ENCODE results near the gene CERK. TPM values are rescaled to one million over a fixed set of nuclear protein-coding genes. Genes with fewer than 3 reads are reported as not detected.
A peak's percentile ranks its signal among the peaks of the same experiment; 100 is the strongest.
"Not testable (repeated sequence)": the region's sequence is repeated elsewhere in the genome, so short reads cannot be mapped to it uniquely, and the experiment has no call there.

CERK gene
- total RNA-seq, 1 donor: 28.2 TPM

DNA sequence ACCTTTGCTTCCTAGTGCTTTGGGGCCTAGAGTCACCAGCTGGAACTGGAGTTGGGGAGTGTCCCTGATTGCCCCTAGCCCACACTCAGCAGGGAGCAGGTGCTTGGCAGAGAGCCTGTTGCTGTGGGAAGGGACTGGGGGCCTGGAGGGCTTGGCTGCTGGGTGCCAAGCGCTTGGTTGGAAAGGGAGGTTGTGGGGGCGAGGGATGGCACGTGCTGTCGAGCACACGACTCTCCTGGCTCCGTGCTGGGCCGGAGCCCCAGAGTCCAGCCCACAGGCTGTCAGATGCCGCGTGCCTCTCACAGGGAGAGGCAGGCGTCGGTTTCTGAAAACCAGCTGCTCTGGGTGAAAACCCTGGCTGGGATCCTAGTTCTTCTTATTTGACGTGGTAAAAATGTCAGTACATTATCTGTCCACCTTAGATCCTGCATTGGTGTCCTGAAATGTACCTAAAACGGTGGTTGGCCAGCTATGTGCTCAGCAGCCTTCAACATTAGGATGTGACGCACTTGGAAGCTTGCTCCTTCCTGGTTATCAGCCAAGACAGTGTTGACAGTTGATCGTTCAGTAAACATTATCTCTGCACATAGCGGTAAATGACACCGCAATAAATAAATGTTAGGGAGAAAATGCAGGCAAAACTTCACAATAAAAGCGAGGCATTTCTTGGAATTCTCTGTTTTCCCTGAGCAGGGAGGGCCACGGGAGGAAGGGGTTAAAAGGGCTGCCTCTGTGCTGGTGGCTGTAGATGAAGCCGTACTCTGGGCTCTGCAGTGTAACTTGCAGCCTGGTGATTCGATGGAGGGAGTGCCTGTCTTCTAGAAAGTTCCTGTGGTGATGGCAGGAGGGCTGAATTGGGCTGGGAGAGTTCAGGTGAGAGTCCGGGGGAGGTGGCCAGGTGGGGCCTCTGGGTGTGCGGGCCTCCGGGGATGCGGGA is 88.6 kb downstream of the CERK start:
- no peaks in the 10 kb centered on the region for H3K36me3 ChIP-seq (ENCODE audit: insufficient read depth, low read length)
- H3K9me3 ChIP-seq (ENCODE audit: low read depth, low read length): no peaks in the 10 kb centered on the region
- no peaks in the 10 kb centered on the region for H3K27me3 ChIP-seq (ENCODE audit: insufficient read depth, low read length)
- no peak overlapping the region for H3K4me3 ChIP-seq (ENCODE audit: insufficient read depth, low read length)
- peaks cover 9% of the 10 kb centered on the region for H3K4me1 ChIP-seq (ENCODE audit: insufficient read depth, low read length)
- H3K27ac ChIP-seq (ENCODE audit: low read depth, low read length): no peak overlapping the region
- peak; percentile 90 for DNase-seq (ENCODE audit: insufficient read length, low spot score, missing footprints)
- H4K20me1 ChIP-seq (ENCODE audit: insufficient read depth, low read length): peaks cover 57% of the 10 kb centered on the region
- TF ChIP-seq, protein P1, sequence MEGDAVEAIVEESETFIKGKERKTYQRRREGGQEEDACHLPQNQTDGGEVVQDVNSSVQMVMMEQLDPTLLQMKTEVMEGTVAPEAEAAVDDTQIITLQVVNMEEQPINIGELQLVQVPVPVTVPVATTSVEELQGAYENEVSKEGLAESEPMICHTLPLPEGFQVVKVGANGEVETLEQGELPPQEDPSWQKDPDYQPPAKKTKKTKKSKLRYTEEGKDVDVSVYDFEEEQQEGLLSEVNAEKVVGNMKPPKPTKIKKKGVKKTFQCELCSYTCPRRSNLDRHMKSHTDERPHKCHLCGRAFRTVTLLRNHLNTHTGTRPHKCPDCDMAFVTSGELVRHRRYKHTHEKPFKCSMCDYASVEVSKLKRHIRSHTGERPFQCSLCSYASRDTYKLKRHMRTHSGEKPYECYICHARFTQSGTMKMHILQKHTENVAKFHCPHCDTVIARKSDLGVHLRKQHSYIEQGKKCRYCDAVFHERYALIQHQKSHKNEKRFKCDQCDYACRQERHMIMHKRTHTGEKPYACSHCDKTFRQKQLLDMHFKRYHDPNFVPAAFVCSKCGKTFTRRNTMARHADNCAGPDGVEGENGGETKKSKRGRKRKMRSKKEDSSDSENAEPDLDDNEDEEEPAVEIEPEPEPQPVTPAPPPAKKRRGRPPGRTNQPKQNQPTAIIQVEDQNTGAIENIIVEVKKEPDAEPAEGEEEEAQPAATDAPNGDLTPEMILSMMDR (IDR thresholded peaks at IDR 0.05; ENCODE audit: extremely low read depth, low read depth, low read length): no peak
- H3K79me2 ChIP-seq (ENCODE audit: insufficient read depth, low read length): no peaks in the 10 kb centered on the region
- H3K4me2 ChIP-seq (ENCODE audit: insufficient read depth, low read length): no peak overlapping the region
- H2AFZ ChIP-seq (ENCODE audit: low read length): no peak overlapping the region

DNA sequence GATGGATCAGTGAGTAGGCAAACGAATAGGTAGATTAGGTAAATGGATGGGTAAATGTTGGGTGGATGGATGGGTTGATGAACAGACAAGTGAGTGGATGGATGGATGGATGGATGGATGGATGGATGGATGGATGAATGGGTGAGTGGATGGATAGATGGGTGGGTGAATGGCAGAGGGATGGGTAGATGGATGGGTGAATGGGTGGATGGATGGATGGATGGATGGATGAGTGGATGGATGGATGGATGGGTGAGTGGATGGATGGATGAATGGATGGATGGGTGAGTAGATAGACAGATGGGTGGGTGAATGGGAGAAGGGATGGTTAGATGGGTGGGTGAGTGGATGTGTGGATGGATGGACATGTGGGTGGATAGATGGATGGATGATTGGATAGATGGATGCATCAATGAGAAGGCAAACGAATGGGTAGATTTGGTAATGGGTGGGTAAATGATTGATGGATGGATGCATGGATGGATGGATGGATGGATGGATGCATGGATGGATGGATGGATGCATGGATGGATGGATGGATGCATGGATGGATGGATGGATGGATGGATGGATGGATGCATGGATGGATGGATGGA is 89.7 kb downstream of the CERK start:
- H4K20me1 ChIP-seq (ENCODE audit: insufficient read depth, low read length): peaks cover 57% of the 10 kb centered on the region
- H3K4me2 ChIP-seq (ENCODE audit: insufficient read depth, low read length); H3K27ac ChIP-seq (ENCODE audit: low read depth, low read length); H3K36me3 ChIP-seq (ENCODE audit: insufficient read depth, low read length); DNase-seq (ENCODE audit: insufficient read length, low spot score, missing footprints); H3K27me3 ChIP-seq (ENCODE audit: insufficient read depth, low read length); H3K4me3 ChIP-seq (ENCODE audit: insufficient read depth, low read length); H2AFZ ChIP-seq (ENCODE audit: low read length); H3K9me3 ChIP-seq (ENCODE audit: low read depth, low read length); H3K4me1 ChIP-seq (ENCODE audit: insufficient read depth, low read length); H3K79me2 ChIP-seq (ENCODE audit: insufficient read depth, low read length): not testable (repeated sequence)

DNA sequence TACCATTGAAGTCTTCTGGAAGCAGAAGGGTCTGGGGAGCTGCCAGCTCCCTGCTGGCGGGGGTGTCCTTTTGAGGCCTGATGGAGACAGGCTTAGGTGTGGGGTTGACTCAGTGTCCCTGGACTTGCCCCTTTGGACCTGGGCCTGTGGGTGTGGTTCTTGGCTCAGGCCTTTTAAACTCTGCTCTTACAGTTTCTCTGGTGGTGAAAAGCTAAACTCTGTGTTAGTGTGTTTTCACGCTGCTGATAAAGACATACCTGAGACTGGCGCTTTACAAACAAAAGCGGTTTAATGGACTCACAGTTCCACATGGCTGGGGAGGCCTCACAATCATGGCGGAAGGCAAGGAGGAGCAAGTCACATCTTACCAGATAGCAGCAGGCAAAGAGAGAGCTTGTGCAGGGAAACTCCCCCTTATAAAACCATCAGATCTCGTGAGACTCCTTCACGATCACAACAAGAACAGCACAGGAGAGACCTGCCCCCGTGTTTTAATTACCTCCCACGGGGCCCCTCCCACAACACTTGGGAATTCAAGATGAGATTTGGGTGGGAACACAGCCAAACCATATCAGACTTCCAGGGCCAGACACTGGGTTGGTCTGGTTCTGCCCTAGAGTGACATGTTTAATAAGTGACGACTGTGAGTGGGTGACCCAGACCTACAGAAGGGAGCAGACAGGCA is 91.4 kb downstream of the CERK start:
- TF ChIP-seq, protein P1 (IDR thresholded peaks at IDR 0.05; ENCODE audit: extremely low read depth, low read depth, low read length): no peak
- H3K4me1 ChIP-seq (ENCODE audit: insufficient read depth, low read length): no peaks in the 10 kb centered on the region
- H2AFZ ChIP-seq (ENCODE audit: low read length): no peak overlapping the region
- DNase-seq (ENCODE audit: insufficient read length, low spot score, missing footprints): no peak
- H3K27me3 ChIP-seq (ENCODE audit: insufficient read depth, low read length): no peaks in the 10 kb centered on the region
- H3K4me2 ChIP-seq (ENCODE audit: insufficient read depth, low read length): no peak overlapping the region
- peaks cover 49% of the 10 kb centered on the region for H4K20me1 ChIP-seq (ENCODE audit: insufficient read depth, low read length)
- H3K36me3 ChIP-seq (ENCODE audit: insufficient read depth, low read length): no peaks in the 10 kb centered on the region
- H3K4me3 ChIP-seq (ENCODE audit: insufficient read depth, low read length): no peak overlapping the region
- no peaks in the 10 kb centered on the region for H3K9me3 ChIP-seq (ENCODE audit: low read depth, low read length)
- no peak overlapping the region for H3K27ac ChIP-seq (ENCODE audit: low read depth, low read length)
- no peaks in the 10 kb centered on the region for H3K79me2 ChIP-seq (ENCODE audit: insufficient read depth, low read length)

DNA sequence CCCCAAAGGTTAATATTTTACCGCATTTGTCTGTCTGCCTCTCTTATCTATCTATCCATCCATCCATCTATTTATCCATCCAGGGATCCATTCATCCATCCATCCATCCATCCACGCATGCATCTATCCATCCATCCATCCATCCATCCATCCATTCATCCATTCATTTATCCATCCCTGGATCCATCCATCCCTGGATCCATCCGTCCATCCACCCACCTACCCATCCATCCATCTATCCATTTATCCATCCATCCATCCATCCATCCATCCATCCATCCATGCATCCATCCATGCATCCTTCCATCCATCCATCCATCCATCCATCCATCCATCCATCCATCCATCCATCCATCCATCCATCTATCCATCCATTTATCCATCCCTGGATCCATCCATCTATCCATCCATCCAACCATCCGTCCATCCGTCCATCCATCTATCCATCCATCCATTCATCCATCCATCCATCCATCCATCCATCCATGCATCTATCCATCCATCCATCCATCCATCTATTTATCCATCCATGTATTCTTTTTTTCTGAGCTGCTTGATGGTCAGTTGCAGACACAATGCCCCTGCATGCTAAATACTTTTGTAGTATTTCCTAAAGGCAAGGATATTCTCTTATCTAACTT is 95.1 kb downstream of the CERK start:
- not testable (repeated sequence) for H3K27me3 ChIP-seq (ENCODE audit: insufficient read depth, low read length); DNase-seq (ENCODE audit: insufficient read length, low spot score, missing footprints); H3K9me3 ChIP-seq (ENCODE audit: low read depth, low read length); H3K79me2 ChIP-seq (ENCODE audit: insufficient read depth, low read length); H2AFZ ChIP-seq (ENCODE audit: low read length); H3K36me3 ChIP-seq (ENCODE audit: insufficient read depth, low read length); H3K4me1 ChIP-seq (ENCODE audit: insufficient read depth, low read length); H3K4me3 ChIP-seq (ENCODE audit: insufficient read depth, low read length); H3K27ac ChIP-seq (ENCODE audit: low read depth, low read length); H3K4me2 ChIP-seq (ENCODE audit: insufficient read depth, low read length)
- peaks cover 46% of the 10 kb centered on the region for H4K20me1 ChIP-seq (ENCODE audit: insufficient read depth, low read length)
